Upper lobe of left lung (tissue), 6 donors: ENCODE measurements around the gene CTNNBIP1. TPM values are rescaled to one million over a fixed set of nuclear protein-coding genes. Genes with fewer than 3 reads are reported as not detected.

Experiments used
- ATAC-seq, 2 donors: fragments of 200-7000 bp; cut with Tn5 transposase; one replicate each; pipeline ENCODE4 v1.9.1; 2022; ENCODE audit warnings: mild to moderate bottlenecking in 2 of 2, moderate library complexity in 2 of 2; ENCODE audit not compliant: low FRiP score in 2 of 2
- DNase-seq, 2 donors: peaks; one replicate each; pipeline ENCODE4 v3.0.0-alpha.2; 2019 to 2020
- H3K27ac ChIP-seq, 4 donors: fragments of 200-600 bp; sonication (generic); one replicate each; pipeline ENCODE4 v1.5.1; 2016 to 2019
- H3K27me3 ChIP-seq, 4 donors: fragments of 200-600 bp; sonication (generic); one replicate each; pipeline ENCODE4 v1.5.1; 2017 to 2019
- H3K36me3 ChIP-seq, 4 donors: fragments of 200-600 bp; sonication (generic); one replicate each; pipeline ENCODE4 v1.5.1; 2016 to 2019
- H3K4me1 ChIP-seq, 4 donors: fragments of 200-600 bp; sonication (generic); one replicate each; pipeline ENCODE4 v1.5.1; 2018 to 2019
- H3K4me3 ChIP-seq, 4 donors: fragments of 200-600 bp; sonication (generic); one replicate each; pipeline ENCODE4 v1.5.1; 2017 to 2019; ENCODE audit warnings: mild to moderate bottlenecking in 2 of 4, moderate library complexity in 1 of 4
- H3K9me3 ChIP-seq, 4 donors: fragments of 200-600 bp; sonication (generic); one replicate each; pipeline ENCODE4 v1.5.1; 2018 to 2019
- EP300 ChIP-seq, 4 donors: sonication (generic); formaldehyde crosslinking; IDR thresholded peaks; one replicate each; pipeline ENCODE4 v1.5.1; 2017; ENCODE audit warnings: antibody characterized with exemption in 4 of 4, control low read depth in 2 of 4
- POLR2A ChIP-seq, 4 donors: fragments of 450-650 bp; IDR thresholded peaks; one replicate each; pipeline ENCODE4 v1.5.1; 2016 to 2017; ENCODE audit warnings: antibody characterized with exemption in 4 of 4, mild to moderate bottlenecking in 2 of 4
- POLR2AphosphoS5 ChIP-seq, 2 donors: sonication (generic); formaldehyde crosslinking; IDR thresholded peaks; one replicate each; pipeline ENCODE4 v1.5.1; 2017; ENCODE audit warnings: antibody characterized with exemption in 2 of 2
- WGBS, 2 donors: methylation state at CpG; one replicate each; pipeline ENCODE4 v1.1.5; 2017 to 2018; 5-methylcytosine and 5-hydroxymethylcytosine counted together
- total RNA-seq, 6 donors: library from RNA; depleted of rRNA in 4 of 6; stranded (reverse); fragments of >200 nt in 4 of 6; gene quantifications; one replicate each; pipeline versions ENCODE4 v1.1.0 to v1.2.1, GENCODE V29; 2016 to 2021
- TF ChIP-seq, protein P1 (sequence below), 6 experiments: fragments of 450-650 bp in 4 of 6; fragments of 200-600 bp in 2 of 6; sonication (generic) in 2 of 6; IDR thresholded peaks; one replicate each; pipeline ENCODE4 v1.5.1; 2016 to 2019; ENCODE audit warnings: antibody characterized with exemption in 6 of 6
- donor health status: DM: no; HTN: no; CAD: no; lungs with moderate emphysema.
- donor health status: DM: no; HTN: yes; CAD: no; lungs with severe emphysema.

Gene CTNNBIP1
- total RNA-seq, 6 donors from 2014 or later: 39.8 to 85.8 (median 73.1) TPM

DNA sequence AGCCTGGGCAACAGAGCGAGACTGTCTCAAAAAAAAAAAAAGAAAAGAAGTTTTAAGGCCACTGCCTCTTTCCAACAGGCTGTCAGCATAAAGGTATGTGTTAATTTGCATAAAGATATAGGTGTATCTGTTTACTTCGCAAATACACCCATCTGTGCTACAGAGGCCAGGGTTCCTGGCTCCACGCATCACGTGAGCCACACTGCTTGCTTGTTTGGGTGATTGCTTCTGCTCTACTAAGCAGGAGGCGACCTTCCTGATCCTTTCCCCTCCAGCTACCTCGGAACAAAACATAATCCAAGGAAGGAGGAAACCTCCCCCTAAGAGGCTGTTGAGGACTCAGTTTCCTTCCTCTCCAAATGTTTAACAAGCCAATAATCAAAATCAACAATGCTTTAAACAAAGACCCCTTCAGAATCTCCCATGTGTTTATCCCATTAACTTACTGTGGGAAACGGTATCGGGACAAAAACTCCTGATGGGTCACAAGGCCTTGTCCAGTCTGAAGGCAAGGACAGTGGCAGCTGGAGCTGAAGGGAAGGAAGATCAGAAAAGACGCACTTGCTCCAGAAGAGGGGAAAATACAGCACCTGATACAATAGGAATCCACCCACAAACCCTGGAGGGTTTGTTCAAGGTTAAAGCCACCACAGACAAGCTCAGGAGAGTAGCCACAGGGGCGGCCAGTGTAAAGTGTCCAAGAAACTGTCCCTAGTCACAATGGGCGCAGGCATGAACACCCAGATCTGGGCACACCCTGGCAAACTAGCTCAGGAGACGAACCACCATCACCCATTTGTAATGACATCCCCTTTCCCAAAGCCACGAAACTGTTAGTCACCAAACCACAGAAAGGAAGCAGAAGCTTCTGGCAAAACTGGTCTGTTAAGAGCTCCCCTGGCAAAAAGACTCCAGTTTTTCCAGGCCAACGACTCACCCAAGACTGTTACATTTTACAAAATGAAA, 17.2 kb downstream of the CTNNBIP1 start:
- peaks cover 37 to 59% (median 47%) of the 10 kb centered on the region in 4 donors for H3K4me1 ChIP-seq
- DNase-seq: peak in 1 of 2 donors; percentile 62
- H3K4me3 ChIP-seq: peak overlapping the region in 1 of 4 donors; percentile 1
- H3K27me3 ChIP-seq: no peaks in the 10 kb centered on the region
- peak overlapping the region; percentile 72 to 84 (median 78) for H3K27ac ChIP-seq
- ATAC-seq: peak in 1 of 2 donors; percentile 80
- TF ChIP-seq POLR2A (IDR thresholded peaks at IDR 0.05) (peak in 1 of 4 donors; percentile 17), EP300 (IDR thresholded peaks at IDR 0.05) (no peak), POLR2AphosphoS5 (IDR thresholded peaks at IDR 0.05) (peak in 1 of 2 donors; percentile 38)
- TF ChIP-seq, protein P1, sequence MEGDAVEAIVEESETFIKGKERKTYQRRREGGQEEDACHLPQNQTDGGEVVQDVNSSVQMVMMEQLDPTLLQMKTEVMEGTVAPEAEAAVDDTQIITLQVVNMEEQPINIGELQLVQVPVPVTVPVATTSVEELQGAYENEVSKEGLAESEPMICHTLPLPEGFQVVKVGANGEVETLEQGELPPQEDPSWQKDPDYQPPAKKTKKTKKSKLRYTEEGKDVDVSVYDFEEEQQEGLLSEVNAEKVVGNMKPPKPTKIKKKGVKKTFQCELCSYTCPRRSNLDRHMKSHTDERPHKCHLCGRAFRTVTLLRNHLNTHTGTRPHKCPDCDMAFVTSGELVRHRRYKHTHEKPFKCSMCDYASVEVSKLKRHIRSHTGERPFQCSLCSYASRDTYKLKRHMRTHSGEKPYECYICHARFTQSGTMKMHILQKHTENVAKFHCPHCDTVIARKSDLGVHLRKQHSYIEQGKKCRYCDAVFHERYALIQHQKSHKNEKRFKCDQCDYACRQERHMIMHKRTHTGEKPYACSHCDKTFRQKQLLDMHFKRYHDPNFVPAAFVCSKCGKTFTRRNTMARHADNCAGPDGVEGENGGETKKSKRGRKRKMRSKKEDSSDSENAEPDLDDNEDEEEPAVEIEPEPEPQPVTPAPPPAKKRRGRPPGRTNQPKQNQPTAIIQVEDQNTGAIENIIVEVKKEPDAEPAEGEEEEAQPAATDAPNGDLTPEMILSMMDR (IDR thresholded peaks at IDR 0.05): no peak
- no peaks in the 10 kb centered on the region for H3K36me3 ChIP-seq
- WGBS, 2 donors: 39 to 63% methylated on average over 14 of the region's 14 CpGs
- no peaks in the 10 kb centered on the region for H3K9me3 ChIP-seq

DNA sequence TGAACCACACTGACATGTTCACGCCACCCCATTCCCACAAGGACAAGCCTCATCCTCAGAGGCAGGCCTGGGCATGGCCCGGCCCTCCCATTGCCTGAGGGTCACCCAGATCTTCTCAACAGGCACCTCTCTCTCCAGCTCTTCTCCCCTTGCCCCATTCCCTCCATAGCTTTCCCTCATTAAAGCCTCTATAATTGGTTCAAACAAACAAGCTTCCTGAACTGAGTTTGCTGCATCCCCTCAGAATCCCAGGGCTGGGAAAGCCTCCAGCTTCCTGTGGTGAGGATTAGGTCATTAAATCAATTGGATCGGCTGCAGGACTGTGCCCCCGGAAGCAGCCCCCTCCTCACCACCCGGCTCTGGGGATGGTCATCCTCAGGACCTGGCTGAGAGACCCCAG, 18.9 kb downstream of the CTNNBIP1 start:
- TF ChIP-seq, protein P1 (IDR thresholded peaks at IDR 0.05): no peak
- TF ChIP-seq EP300 (IDR thresholded peaks at IDR 0.05): no peak
- no peak for TF ChIP-seq POLR2A (IDR thresholded peaks at IDR 0.05)
- TF ChIP-seq POLR2AphosphoS5 (IDR thresholded peaks at IDR 0.05): no peak
- no peaks in the 10 kb centered on the region for H3K27me3 ChIP-seq
- H3K9me3 ChIP-seq: no peaks in the 10 kb centered on the region
- H3K36me3 ChIP-seq: peaks cover 0 to 6% (median 4%) of the 10 kb centered on the region in 4 donors
- ATAC-seq (no peak), DNase-seq (no peak)
- H3K4me1 ChIP-seq: peaks cover 37 to 59% (median 47%) of the 10 kb centered on the region in 4 donors
- peak overlapping the region in 3 of 4 donors; percentile 1 to 84 (median 36) for H3K27ac ChIP-seq
- 69 to 75% methylated on average over 5 of the region's 5 CpGs for WGBS, 2 donors
- no peak overlapping the region for H3K4me3 ChIP-seq

DNA sequence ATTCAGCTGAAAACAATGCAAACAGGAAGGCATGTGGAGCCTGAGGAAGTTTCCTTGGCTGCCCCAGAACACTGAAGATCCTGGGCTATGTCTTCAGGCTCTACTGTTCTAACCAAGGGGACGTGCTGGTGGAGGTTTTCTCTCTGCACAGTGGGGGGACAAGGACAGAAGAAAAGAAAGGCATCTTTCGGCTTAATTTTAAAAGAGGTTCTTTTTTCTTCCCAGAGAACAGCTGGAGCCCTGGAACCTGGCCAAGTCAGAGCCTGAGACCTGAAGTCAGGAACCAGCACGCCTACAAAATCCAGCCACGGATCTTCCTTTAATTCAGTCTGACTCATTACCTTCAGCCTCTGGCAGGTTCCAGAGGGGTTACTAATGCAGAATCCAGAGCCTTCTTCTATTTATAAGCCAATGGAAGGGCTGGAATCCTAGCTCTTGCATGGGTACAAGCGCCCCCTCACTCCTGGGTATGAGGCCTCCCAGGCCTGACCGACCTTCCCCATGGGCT, 19.8 kb downstream of the CTNNBIP1 start:
- Histone ChIP-seq H3K36me3 (peaks cover 0 to 6% (median 4%) of the 10 kb centered on the region in 4 donors), H3K27ac (peak overlapping the region; percentile 1 to 84 (median 26)), H3K9me3 (no peaks in the 10 kb centered on the region), H3K27me3 (no peaks in the 10 kb centered on the region), H3K4me3 (no peak overlapping the region), H3K4me1 (peaks cover 37 to 59% (median 44%) of the 10 kb centered on the region in 4 donors)
- WGBS, 2 donors: 14 to 34% methylated on average over 4 to 6 of the region's 6 CpGs
- ATAC-seq: no peak
- DNase-seq: no peak
- TF ChIP-seq EP300 (IDR thresholded peaks at IDR 0.05) (no peak), POLR2AphosphoS5 (IDR thresholded peaks at IDR 0.05) (no peak), POLR2A (IDR thresholded peaks at IDR 0.05) (no peak)
- TF ChIP-seq, protein P1 (IDR thresholded peaks at IDR 0.05): no peak

DNA sequence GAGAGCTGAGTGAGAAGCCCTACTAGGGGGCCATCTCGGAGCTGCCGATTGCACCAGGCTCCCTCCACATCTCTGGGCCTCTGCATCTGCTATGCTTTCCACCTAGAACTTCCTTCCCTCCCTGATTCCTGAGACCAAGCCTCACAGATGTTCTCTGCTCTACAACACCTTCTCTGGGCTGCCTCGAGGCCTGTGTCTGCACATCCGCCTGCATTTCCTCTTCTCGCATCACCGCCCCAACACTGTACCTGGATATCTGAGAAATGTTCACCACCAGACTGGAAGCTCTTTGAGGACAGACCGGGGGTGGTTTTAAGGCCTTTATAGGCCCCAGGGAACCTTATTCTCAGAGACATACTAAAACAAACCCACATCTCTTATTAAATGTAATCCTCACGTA, 20.7 kb downstream of the CTNNBIP1 start:
- no peaks in the 10 kb centered on the region for H3K9me3 ChIP-seq
- H3K4me3 ChIP-seq: no peak overlapping the region
- peak overlapping the region in 3 of 4 donors; percentile 1 to 84 (median 36) for H3K27ac ChIP-seq
- H3K36me3 ChIP-seq: peaks cover 0 to 8% (median 4%) of the 10 kb centered on the region in 4 donors
- 68 to 75% methylated on average over 8 of the region's 8 CpGs for WGBS, 2 donors
- peaks cover 37 to 59% (median 41%) of the 10 kb centered on the region in 4 donors for H3K4me1 ChIP-seq
- no peak for TF ChIP-seq POLR2AphosphoS5 (IDR thresholded peaks at IDR 0.05)
- TF ChIP-seq, protein P1 (IDR thresholded peaks at IDR 0.05): no peak
- TF ChIP-seq POLR2A (IDR thresholded peaks at IDR 0.05): no peak
- no peak for TF ChIP-seq EP300 (IDR thresholded peaks at IDR 0.05)
- no peak for DNase-seq
- no peaks in the 10 kb centered on the region for H3K27me3 ChIP-seq
- no peak for ATAC-seq
